NCI-H2081 treated with DMSO at 0.1 percent for 48 hours (cell line): Measurements from ENCODE around the gene GXYLT2.

Source experiments
- DNase-seq: peaks from one replicate; lab custom pipeline; 2025; lab: John Stamatoyannopoulos, UW

GXYLT2 gene

DNA sequence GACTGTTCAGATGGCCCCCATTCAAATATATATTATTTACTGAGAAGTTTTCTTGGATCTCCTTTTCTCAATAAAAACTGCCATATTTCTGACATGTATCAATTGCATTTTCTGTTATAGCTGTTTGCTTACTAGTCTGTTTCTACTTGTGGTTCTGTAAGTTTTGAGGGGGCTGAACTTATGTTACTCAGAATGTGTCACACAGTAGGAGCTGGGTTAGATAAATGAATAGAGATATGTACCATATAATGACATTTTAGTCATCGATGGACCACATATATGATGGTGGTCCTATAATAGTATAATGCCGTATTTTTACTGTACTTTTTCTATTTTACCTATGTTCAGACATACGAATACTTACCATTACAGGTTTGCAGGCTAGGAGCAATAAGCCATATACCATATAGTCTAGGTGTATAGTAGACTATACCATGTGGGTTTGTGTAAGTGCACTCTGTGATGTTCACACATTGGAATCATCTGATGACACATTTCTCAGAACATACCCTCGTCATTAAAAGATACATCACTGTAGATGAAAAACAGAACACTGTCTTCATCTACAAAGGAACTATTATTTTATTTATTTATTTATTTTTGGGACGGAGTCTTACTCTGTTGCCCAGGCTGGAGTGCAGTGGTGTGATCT lies 131.1 kb downstream of the GXYLT2 start:
- DNase-seq, result no peak

DNA sequence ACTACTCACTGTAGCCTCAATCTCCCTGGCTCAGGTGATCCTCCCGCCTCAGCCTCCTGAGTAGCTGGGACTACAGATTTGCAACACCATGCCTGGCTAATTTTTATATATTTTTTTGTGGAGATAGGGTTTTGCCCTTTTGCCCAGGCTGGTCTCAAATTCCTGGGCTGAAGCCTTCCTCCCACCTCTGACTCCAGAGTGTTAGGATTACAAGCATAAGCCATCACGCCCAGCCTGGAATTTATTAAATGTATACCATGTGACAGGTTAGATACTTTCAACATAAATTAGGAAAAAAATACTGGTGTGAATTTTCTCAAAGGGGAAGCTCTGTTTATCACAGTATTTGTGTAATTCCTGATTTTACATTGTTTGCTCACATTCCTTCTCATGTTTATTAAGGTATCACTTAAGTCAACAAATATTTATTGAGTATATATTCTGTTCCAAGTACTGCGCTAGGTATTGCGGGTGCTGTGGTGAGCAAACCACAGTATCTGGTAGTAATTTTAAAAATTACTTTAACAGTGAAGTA lies 133.5 kb downstream of the GXYLT2 start:
- no peak for DNase-seq

DNA sequence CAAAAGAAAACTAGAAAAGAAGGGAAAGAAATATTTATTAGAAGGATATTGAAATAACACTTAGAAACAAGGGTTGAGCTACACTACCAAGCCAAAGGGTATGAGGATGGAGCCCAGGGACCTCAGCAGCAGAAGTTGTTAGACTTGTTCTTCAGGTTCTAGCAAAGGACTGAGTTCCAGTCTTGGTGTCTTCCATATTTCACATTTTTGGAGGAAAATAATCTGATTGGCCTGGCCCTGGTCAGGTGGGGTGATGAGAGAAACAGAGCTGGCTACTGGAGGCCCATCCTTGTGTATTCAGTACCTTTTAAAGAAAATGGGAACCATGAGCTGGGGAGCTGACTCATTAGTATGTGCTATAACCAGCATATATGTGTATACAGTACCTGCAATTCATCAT lies 137.0 kb downstream of the GXYLT2 start:
- no peak for DNase-seq

DNA sequence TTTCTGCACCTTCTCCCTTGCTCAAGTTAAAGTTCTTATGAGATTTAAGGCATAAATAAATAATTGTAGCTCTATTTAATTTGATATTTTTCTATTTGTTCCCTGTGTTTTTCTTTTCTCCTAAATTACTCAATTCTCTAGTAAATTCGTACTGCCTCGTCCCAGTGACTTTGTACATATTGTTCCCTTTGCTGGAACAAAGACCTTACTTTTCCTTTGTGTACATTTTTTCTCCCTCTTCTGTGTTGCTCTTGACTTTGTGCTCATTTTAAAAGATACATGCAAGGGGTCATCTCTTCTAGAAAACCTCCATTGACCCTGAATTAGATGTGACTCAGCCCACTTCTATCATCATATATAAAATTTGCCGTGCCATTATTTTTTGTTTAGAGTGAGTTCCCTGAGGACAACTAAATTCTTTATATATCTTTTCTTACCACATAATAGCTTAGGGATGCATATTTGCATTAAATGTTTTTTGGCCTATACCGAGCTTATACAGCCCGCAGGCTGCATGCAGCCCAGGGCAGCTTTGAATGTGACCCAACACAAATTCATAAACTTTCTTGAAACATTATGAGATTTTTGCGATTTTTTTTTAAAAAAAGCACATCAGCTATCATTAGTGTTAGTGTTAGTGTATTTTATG lies 138.4 kb downstream of the GXYLT2 start:
- no peak for DNase-seq
